GM18519 (cell line): ENCODE measurements around the gene OR4A5.
"Not testable (repeated sequence)": the region's sequence is repeated elsewhere in the genome, so short reads cannot be mapped to it uniquely, and the experiment has no call there.

Source experiments
- ATAC-seq: cut with Tn5 transposase; IDR thresholded peaks from one replicate; pipeline ENCODE4 v1.9.1; 2021; ENCODE audit warnings: mild to moderate bottlenecking, moderate library complexity; ENCODE audit not compliant: unreplicated experiment, low FRiP score

OR4A5 gene, protein sequence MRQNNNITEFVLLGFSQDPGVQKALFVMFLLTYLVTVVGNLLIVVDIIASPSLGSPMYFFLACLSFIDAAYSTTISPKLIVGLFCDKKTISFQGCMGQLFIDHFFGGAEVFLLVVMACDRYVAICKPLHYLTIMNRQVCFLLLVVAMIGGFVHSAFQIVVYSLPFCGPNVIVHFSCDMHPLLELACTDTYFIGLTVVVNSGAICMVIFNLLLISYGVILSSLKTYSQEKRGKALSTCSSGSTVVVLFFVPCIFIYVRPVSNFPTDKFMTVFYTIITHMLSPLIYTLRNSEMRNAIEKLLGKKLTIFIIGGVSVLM

GRCh38 chr11:54706532-54706931, at the start of gene OR4A5:
OR4A5 (plus strand) TSS chr11:54706832; CDS start chr11:54706885, 53 bp downstream.
- ATAC-seq, result not testable (repeated sequence)

- not testable (repeated sequence) for ATAC-seq
Observed at GRCh38 chr11:54720094-54720493, 13.5 kb downstream of the OR4A5 start.
